Skeletal muscle tissue (tissue), 4 donors: ENCODE measurements around the gene SCAMP1. TPM values are rescaled to one million over a fixed set of nuclear protein-coding genes. Genes with fewer than 3 reads are reported as not detected.

Source experiments
- H3K27ac ChIP-seq: one replicate; pipeline ENCODE4 v1.7.0; 2013; ENCODE audit warnings: mild to moderate bottlenecking, low read depth, low read length, inconsistent platforms
- H3K27me3 ChIP-seq, 3 donors: one replicate each; pipeline ENCODE4 v1.7.0; 2013; ENCODE audit warnings: low read length in 3 of 3; ENCODE audit not compliant: control insufficient read depth in 3 of 3, insufficient read depth in 3 of 3
- H3K36me3 ChIP-seq, 3 donors: one replicate each; pipeline ENCODE4 v1.7.0; 2013; ENCODE audit warnings: low read length in 3 of 3; ENCODE audit not compliant: control insufficient read depth in 3 of 3, insufficient read depth in 3 of 3
- H3K4me1 ChIP-seq, 3 donors: one replicate each; pipeline ENCODE4 v1.7.0; 2013; ENCODE audit warnings: low read length in 3 of 3, mild to moderate bottlenecking in 3 of 3; ENCODE audit not compliant: control insufficient read depth in 3 of 3, insufficient read depth in 3 of 3
- H3K4me3 ChIP-seq, 3 donors: one replicate each; pipeline ENCODE4 v1.7.0; 2013; ENCODE audit warnings: low read length in 3 of 3
- H3K9ac ChIP-seq, 3 donors: one replicate each; pipeline ENCODE4 v1.7.0; 2013; ENCODE audit warnings: low read length in 3 of 3, mild to moderate bottlenecking in 3 of 3, moderate library complexity in 2 of 3, low read depth in 1 of 3
- H3K9me3 ChIP-seq, 3 donors: one replicate each; pipeline ENCODE4 v1.7.0; 2013; ENCODE audit warnings: low read length in 3 of 3; ENCODE audit not compliant: control insufficient read depth in 3 of 3
- total RNA-seq: library from RNA; depleted of rRNA; stranded (reverse); fragments of >200 nt; gene quantifications from one replicate; pipeline ENCODE4 v1.2.3, GENCODE V29; 2014
- donor health status: Osteomylitis.

The SCAMP1 gene
- total RNA-seq, 1 donor from 2014 or later, result 45.4 TPM

- H3K9ac ChIP-seq, result no peak overlapping the region
- H3K36me3 ChIP-seq, result no peaks in the 10 kb centered on the region
- peaks cover 37 to 63% (median 39%) of the 10 kb centered on the region in 3 donors for H3K4me1 ChIP-seq
- no peaks in the 10 kb centered on the region for H3K9me3 ChIP-seq
- no peaks in the 10 kb centered on the region for H3K27me3 ChIP-seq
- peak overlapping the region in 1 of 3 donors; percentile 16 for H3K4me3 ChIP-seq
- peak overlapping the region; percentile 64 for H3K27ac ChIP-seq
Observed at GRCh38 chr5:78508186-78508765, 147.9 kb downstream of the SCAMP1 start.

- no peaks in the 10 kb centered on the region for H3K27me3 ChIP-seq
- H3K4me3 ChIP-seq, result peak overlapping the region; percentile 64 to 75 (median 73)
- H3K9me3 ChIP-seq, result no peaks in the 10 kb centered on the region
- H3K4me1 ChIP-seq, result peaks cover 33 to 58% (median 36%) of the 10 kb centered on the region in 3 donors
- H3K9ac ChIP-seq, result peak overlapping the region; percentile 57 to 81 (median 62)
- H3K27ac ChIP-seq, result peak overlapping the region; percentile 64
- H3K36me3 ChIP-seq, result no peaks in the 10 kb centered on the region
Observed at GRCh38 chr5:78509145-78509865, 148.9 kb downstream of the SCAMP1 start.

- peaks cover 25 to 50% (median 27%) of the 10 kb centered on the region in 3 donors for H3K4me1 ChIP-seq
- no peaks in the 10 kb centered on the region for H3K27me3 ChIP-seq
- H3K4me3 ChIP-seq, result peak overlapping the region; percentile 64 to 75 (median 73)
- peak overlapping the region; percentile 57 to 81 (median 62) for H3K9ac ChIP-seq
- peak overlapping the region; percentile 64 for H3K27ac ChIP-seq
- H3K9me3 ChIP-seq, result no peaks in the 10 kb centered on the region
- no peaks in the 10 kb centered on the region for H3K36me3 ChIP-seq
Observed at GRCh38 chr5:78509884-78510769, 149.7 kb downstream of the SCAMP1 start.

DNA sequence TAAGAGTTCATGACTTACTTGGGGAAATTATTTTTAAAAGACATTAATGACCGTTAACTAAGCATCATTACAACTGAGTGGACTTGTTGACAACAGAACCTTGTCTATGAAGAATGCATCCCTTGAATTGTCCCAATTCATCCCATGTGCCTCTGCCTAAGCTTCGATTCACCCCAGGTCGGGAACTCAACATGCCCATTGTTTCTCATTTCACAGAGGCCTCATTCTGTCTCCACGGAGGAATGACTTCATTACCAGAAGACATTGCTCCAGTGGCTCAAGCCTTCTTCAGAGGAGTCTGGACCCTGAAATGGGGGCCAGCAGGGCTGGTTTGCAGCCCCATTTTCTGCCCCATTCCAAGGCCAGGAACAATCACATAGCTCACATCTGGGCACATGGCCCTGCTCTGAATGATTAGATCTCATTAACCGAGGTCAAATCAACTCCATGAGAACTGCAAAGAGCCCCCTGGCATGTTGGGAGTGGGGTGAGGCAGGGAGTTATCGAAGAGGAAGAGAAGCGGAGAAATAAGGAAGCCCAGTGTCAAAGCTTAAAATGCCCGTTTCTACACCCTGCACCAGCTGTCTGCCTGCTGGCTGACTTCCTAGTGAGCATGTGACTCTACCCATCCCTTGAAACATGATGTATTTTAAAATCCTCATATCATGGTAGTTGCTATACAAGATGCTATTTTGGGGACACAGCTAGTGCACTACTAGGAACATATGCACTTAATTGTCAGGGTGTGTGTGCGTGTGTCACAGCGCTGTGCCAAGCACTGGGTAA lies 150.9 kb downstream of the SCAMP1 start:
- Histone ChIP-seq H3K27me3 (no peaks in the 10 kb centered on the region), H3K4me3 (no peak overlapping the region), H3K36me3 (no peaks in the 10 kb centered on the region), H3K27ac (peak overlapping the region; percentile 52), H3K4me1 (peaks cover 14 to 41% (median 23%) of the 10 kb centered on the region in 3 donors), H3K9me3 (no peaks in the 10 kb centered on the region), H3K9ac (peak overlapping the region in 1 of 3 donors; percentile 10)

GRCh38 chr5:78512435-78512834 lies 152.0 kb downstream of the SCAMP1 start:
- Histone ChIP-seq H3K36me3 (no peaks in the 10 kb centered on the region), H3K27me3 (no peaks in the 10 kb centered on the region), H3K4me3 (no peak overlapping the region), H3K9me3 (no peaks in the 10 kb centered on the region), H3K4me1 (peaks cover 13 to 38% (median 23%) of the 10 kb centered on the region in 3 donors), H3K9ac (no peak overlapping the region), H3K27ac (no peak overlapping the region)

GRCh38 chr5:78513441-78513840 lies 153.0 kb downstream of the SCAMP1 start:
- no peak overlapping the region for H3K9ac ChIP-seq
- no peaks in the 10 kb centered on the region for H3K27me3 ChIP-seq
- no peak overlapping the region for H3K4me3 ChIP-seq
- no peak overlapping the region for H3K27ac ChIP-seq
- no peaks in the 10 kb centered on the region for H3K36me3 ChIP-seq
- H3K4me1 ChIP-seq, result peaks cover 13 to 37% (median 26%) of the 10 kb centered on the region in 3 donors
- no peaks in the 10 kb centered on the region for H3K9me3 ChIP-seq

GRCh38 chr5:78514427-78515330 lies 154.3 kb downstream of the SCAMP1 start:
- Histone ChIP-seq H3K27ac (no peak overlapping the region), H3K4me1 (peaks cover 19 to 32% (median 25%) of the 10 kb centered on the region in 3 donors), H3K9me3 (no peaks in the 10 kb centered on the region), H3K9ac (no peak overlapping the region), H3K4me3 (no peak overlapping the region), H3K36me3 (no peaks in the 10 kb centered on the region), H3K27me3 (no peaks in the 10 kb centered on the region)

GRCh38 chr5:78515670-78516069 lies 155.3 kb downstream of the SCAMP1 start:
- no peak overlapping the region for H3K27ac ChIP-seq
- H3K4me3 ChIP-seq, result no peak overlapping the region
- H3K36me3 ChIP-seq, result no peaks in the 10 kb centered on the region
- H3K9me3 ChIP-seq, result no peaks in the 10 kb centered on the region
- no peak overlapping the region for H3K9ac ChIP-seq
- H3K27me3 ChIP-seq, result no peaks in the 10 kb centered on the region
- H3K4me1 ChIP-seq, result peaks cover 9 to 22% (median 18%) of the 10 kb centered on the region in 3 donors
